Measurements from ENCODE around the gene SP2.

The SP2 gene

GRCh38 chr17:47871048-47871447 lies 25.0 kb upstream of the SP2 start:
- no peak for DNase-seq

- no peak for DNase-seq
These were observed 23.9 kb upstream of the SP2 start for GRCh38 chr17:47872019-47872650.

- DNase-seq, result no peak
These were observed 23.3 kb upstream of the SP2 start for GRCh38 chr17:47872651-47873161.

GRCh38 chr17:47873200-47874090 lies 22.6 kb upstream of the SP2 start:
- no peak for DNase-seq

GRCh38 chr17:47875011-47875985 lies 20.7 kb upstream of the SP2 start:
- no peak for DNase-seq

- DNase-seq, result no peak
These were observed 18.5 kb upstream of the SP2 start for GRCh38 chr17:47877368-47878034.

GRCh38 chr17:47878203-47879027 lies 17.6 kb upstream of the SP2 start:
- DNase-seq, result no peak

GRCh38 chr17:47879028-47879585 lies 16.9 kb upstream of the SP2 start:
- no peak for DNase-seq

GRCh38 chr17:47879776-47880454 lies 16.1 kb upstream of the SP2 start:
- no peak for DNase-seq

- DNase-seq, result no peak
These were observed 13.8 kb upstream of the SP2 start for GRCh38 chr17:47882247-47882646.

- DNase-seq, result no peak
These were observed 13.1 kb upstream of the SP2 start for GRCh38 chr17:47882695-47883588.

- DNase-seq, result no peak
These were observed 12.2 kb upstream of the SP2 start for GRCh38 chr17:47883589-47884426.

- no peak for DNase-seq
These were observed 11.7 kb upstream of the SP2 start for GRCh38 chr17:47884427-47884740.

- DNase-seq, result no peak
These were observed 10.9 kb upstream of the SP2 start for GRCh38 chr17:47884905-47885730.

- DNase-seq, result no peak
These were observed 7.7 kb upstream of the SP2 start for GRCh38 chr17:47888293-47888692.

GRCh38 chr17:47889734-47890529 lies 6.1 kb upstream of the SP2 start:
- peak; percentile 91 for DNase-seq

Data from activated T-cell treated with anti-CD3 and anti-CD28 coated beads for 4 hours (primary cell).